GM21529 (cell line): ENCODE measurements around the gene CHIT1.
A peak's percentile ranks its signal among the peaks of the same experiment; 100 is the strongest.

Experiments used
- ATAC-seq: cut with Tn5 transposase; IDR thresholded peaks from one replicate; pipeline ENCODE4 v1.9.1; 2021; ENCODE audit not compliant: unreplicated experiment

CHIT1 gene

DNA sequence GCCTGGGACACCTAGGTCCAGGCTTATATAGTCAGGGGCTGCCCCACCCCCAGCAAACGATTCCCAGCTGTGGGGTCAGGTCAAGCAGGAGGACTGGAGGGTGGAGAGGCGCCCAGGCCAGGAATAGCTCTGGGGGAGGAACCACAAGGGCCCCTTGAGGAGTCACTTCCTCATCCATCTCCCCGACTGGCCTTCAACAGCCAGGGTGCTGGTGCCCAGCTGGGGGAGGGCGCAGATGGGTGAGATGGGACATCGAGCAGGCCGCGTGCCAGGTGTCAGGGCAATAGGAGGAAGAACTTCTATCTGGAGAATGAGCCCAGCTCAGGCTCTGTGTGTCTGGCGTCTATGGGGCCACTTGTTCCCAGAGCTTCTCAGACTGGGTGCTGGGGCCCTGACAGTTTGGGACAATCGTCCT is 53.6 kb downstream of the CHIT1 start:
- no peak for ATAC-seq

DNA sequence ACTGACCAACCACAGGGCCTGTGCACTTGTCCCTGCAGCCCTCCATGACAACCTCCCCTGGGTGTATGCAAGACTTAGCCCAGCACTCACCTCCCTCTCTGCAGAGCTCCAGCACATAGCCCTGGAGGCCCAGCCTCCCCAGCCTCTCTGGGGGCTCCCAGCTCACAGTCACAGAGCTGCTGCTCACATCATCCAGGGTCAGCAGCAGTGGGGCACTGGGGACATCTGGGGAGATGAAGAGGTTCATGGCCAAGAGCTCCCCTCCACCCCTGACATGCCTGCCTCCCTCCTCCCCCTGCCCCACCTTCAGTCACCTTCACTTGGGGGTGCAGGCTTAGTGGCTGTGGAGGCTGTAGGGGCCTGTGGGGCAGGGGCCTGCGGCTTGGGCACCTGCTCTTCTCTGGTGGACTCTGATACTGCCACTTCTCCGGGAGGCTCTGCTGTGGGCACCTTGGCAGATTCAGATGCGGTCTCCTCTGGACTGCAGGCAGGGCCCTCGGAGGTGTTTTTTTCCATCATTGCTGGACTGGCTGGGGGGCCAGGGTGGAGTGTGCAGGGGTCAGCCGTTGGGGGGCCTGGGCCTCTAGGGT is 54.1 kb downstream of the CHIT1 start, which contains the start of gene MYBPH:
TSS of gene MYBPH (minus strand) at position 590 of the 590 bp plus-strand sequence. CDS start at position 519, 71 bp downstream.
- ATAC-seq, result no peak

DNA sequence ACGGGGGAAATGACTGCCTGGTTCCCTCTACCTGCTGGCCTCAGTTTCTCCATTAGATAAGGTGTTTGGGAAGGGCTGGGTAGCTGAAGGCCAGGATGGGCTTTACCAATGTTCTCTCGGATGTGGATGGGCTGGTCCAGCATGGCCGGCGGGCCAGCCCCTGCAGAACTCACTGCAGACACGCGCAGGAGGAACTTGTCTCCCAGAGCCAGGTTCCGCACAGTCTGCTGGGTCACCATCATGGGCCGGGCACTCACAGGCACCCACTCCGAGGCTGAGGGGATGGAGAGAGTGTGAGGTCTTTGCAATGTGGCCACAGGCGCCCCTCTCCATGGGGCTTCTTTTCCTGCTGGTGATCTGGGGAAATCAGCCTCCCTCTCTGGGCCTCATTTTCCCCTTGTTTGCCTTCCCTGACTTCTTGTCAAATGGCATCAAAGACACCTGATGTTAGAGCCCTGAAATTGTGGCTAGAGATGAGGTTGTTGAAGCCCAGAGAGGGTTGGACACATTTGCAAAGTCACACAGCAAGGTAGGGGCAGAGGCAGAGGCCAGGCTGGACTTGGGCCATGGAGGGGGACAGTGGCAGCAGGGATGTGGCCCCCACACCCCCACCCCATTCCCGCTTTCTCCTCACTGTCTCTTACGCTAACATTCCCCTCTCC is 55.0 kb downstream of the CHIT1 start:
- ATAC-seq, result no peak

- peak; percentile 90 for ATAC-seq
These were observed 55.9 kb downstream of the CHIT1 start for GRCh38 chr1:203173566-203173965.

GRCh38 chr1:203173011-203173555 is 56.4 kb downstream of the CHIT1 start:
- ATAC-seq, result no peak

DNA sequence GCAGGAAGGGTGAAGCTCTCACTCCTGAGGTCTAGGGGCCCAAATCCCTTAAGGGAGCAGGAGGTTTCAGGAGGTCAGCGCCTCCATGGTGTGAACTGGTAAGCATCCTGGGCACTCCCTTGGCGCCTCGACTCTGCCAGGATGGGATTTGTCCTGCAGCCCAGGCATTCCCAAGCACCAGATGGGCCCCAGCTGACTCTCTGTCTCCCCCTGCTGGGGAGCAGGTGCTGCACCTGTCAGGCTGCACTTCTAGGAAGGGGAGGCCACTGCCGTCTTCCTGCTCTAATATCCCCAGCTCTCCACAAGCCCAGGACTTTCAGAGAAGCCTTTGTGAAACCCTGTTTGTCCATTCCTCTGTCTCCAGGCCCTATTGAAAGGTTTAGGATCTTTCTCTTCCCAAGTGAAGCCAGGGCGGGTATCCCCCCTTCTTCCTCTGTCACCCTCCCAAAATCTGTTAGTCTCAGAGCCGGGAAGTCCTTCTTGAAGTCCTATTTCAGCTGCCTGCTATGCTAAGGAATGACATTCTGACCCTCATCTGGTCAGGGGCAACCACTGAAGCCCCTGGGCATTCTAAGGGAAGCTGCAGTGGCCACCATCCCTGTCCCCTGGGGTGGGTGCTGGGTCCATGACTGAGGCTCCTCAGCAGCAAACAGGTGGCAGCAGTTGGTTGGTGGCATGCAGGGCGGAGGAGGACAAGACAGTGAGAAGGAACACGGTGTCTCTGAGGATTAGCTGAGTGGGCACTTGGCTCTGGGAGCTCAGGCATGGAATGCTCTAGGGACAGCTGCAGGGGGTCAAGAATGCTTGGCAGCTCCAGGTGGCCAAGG is 57.1 kb downstream of the CHIT1 start:
- ATAC-seq, result no peak

GRCh38 chr1:203171341-203172183 is 57.9 kb downstream of the CHIT1 start:
- ATAC-seq, result no peak

DNA sequence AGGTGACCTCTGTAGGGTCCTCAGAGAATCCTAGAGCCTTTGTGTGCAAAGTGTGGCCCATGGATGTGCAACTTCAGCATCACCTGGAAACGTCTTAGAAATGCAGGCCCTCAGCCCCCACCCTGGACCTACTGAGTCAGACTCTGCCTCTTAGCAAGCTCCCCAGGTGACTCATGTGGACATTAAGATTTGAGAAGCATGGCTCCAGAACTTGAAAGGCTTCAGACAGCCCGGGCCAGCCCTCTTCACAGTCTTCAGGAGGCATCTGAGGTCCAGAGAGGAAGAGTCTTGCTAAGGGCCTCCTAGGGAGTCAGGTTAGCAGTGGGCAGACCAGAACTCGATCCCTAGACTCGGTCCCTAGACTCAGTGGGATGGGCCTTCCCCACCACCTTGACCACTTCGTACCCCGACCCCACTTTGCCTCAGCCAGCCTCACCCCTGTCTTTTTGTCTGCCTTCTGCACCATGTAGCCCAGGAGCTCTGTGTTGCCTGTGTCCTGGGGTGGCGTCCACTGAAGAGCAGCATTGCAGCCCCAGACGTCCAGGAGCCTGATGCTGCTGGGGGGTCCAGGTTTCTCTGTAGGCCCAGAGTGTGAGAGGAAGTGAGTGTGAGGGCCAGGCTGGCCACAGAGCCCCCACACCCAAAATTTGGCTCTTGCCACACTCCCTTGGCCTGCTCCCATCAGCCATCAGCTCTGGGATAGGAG is 58.7 kb downstream of the CHIT1 start:
- ATAC-seq, result no peak

- no peak for ATAC-seq
These were observed 59.5 kb downstream of the CHIT1 start for GRCh38 chr1:203169770-203170520.

DNA sequence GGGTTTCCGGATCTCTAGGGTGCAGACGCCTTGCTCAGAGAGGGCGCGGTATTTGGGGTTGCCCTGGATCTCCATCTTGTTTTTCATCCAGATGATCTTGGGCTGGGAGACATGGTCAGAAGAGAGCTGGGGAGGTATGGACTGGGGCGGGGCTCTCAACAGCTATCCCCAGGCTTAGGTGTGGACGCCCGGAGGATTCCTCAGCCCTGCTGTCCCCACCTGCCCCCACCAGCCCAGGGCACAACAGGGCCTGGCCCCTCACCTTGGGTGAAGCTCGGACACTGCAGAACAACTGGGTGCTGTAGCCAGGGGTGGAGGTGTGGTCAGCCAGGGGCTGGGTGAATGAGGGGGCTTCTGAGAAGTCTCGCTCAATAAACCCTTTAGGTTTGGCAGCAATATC is 60.5 kb downstream of the CHIT1 start:
- ATAC-seq, result no peak

DNA sequence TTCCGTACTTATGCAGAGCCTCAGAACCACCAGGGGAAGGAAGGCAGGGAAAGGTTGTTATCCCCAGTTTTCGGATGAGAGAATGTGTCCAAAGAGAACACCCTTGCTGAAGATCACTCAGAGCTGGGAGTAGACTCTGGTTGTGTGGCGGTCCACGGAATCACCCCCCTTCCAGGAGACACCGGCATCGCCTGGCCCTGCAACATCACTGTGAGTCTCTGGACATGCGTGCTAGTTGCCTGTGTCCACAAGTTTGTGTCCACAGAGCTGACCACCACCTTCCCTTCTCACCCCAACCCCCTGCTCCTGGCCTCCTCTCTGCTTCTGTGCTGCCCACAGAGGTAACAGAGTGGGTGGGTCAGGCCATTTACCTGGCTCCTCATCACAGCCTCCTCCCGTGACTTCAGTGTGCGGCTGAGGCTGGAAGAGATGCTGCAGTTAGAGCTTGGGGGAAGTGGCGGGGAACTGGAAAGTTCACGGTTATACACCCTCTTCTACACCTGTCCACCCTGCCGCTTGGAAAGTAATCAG is 61.2 kb downstream of the CHIT1 start:
- ATAC-seq, result no peak

- ATAC-seq, result no peak
These were observed 61.6 kb downstream of the CHIT1 start for GRCh38 chr1:203167913-203168200.

GRCh38 chr1:203167026-203167912 is 62.2 kb downstream of the CHIT1 start:
- no peak for ATAC-seq

DNA sequence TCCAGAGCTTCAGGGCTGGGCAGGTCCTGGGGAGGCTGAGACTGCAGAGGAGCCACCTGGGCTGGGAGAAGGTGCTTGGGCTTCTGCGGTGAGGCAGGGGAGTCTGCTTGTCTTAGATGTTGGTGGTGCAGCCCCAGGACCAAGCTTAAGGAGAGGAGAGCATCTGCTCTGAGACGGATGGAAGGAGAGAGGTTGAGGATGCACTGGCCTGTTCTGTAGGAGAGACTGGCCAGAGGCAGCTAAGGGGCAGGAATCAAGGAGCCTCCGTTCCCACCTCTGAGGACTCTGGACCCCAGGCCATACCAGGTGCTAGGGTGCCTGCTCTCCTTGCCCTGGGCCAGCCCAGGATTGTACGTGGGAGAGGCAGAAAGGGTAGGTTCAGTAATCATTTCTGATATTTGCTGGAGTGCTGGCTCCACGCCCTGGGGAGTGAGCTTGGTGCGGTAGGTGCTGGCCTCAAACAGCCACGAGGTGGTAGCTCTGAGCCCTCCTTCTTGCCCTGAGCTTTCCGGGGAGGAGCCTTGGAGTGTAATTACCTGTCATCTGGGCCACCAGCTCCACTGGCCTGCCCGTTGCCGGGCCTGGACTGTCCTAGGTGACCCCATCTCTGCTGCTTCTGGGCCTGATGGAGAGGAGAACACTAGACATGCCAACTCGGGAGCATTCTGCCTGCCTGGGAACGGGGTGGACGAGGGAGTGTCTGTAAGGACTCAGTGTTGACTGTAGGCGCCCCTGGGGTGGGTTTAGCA is 63.1 kb downstream of the CHIT1 start:
- no peak for ATAC-seq
